OCI-LY7 (cell line): ENCODE data around the gene MICAL3. TPM values are rescaled to one million over a fixed set of nuclear protein-coding genes. Genes with fewer than 3 reads are reported as not detected.

Experiments
- BruUV-seq: library from RNA; stranded (reverse); fragments of 400-500 nt; replicated peaks from 2 replicates; lab custom pipeline; 2021; lab: Mats Ljungman, UMichigan
- CTCF ChIA-PET: fragments of 300-600 bp; sonication (Branson Sonifier 250); formaldehyde crosslinking; loops from one replicate; lab custom pipeline; 2022; ENCODE audit warnings: antibody characterized with exemption; ENCODE audit not compliant: unreplicated experiment; lab: Charles Lee
- POLR2A ChIA-PET: fragments of 300-600 bp; sonication (Branson Sonifier 250); formaldehyde crosslinking; loops from one replicate; lab custom pipeline; 2022; ENCODE audit warnings: antibody characterized with exemption; lab: Charles Lee
- DNase-seq: peaks from one replicate; pipeline ENCODE4 v3.0.0-alpha.2; 2015; ENCODE audit warnings: low spot score
- H2AFZ ChIP-seq: fragments of 200-600 bp; sonication (generic), shearing (Covaris generic); 2 replicates; pipeline ENCODE4 v1.6.1; 2014; ENCODE audit warnings: mild to moderate bottlenecking, antibody characterized with exemption, low read length, moderate library complexity
- H3K27ac ChIP-seq: fragments of 200-600 bp; sonication (generic); 2 replicates; pipeline ENCODE4 v1.5.1; 2014; ENCODE audit warnings: mixed run types, low read depth, mild to moderate bottlenecking, moderate library complexity, low read length, inconsistent platforms; ENCODE audit not compliant: poor library complexity, severe bottlenecking
- H3K36me3 ChIP-seq: fragments of 200-600 bp; sonication (generic); 2 replicates; pipeline ENCODE4 v1.6.1; 2014; ENCODE audit warnings: mild to moderate bottlenecking, antibody characterized with exemption, low read length, moderate library complexity, mixed read lengths; ENCODE audit not compliant: insufficient read depth
- H3K4me1 ChIP-seq: fragments of 200-600 bp; sonication (generic); 2 replicates; pipeline ENCODE4 v1.5.1; 2014; ENCODE audit warnings: mild to moderate bottlenecking, low read length; ENCODE audit not compliant: insufficient read depth, poor library complexity, severe bottlenecking
- H3K4me2 ChIP-seq: fragments of 200-600 bp; sonication (generic); 2 replicates; pipeline ENCODE4 v1.6.1; 2014; ENCODE audit warnings: mild to moderate bottlenecking, low read length
- H3K4me3 ChIP-seq: fragments of 200-600 bp; sonication (generic); 2 replicates; pipeline ENCODE4 v1.5.1; 2014; ENCODE audit warnings: mild to moderate bottlenecking, low read depth, low read length; ENCODE audit not compliant: poor library complexity, severe bottlenecking
- H3K79me2 ChIP-seq: fragments of 200-600 bp; sonication (generic); 2 replicates; pipeline ENCODE4 v1.6.1; 2016; ENCODE audit warnings: low read depth, mild to moderate bottlenecking, low read length, moderate library complexity, mixed read lengths; ENCODE audit not compliant: insufficient read depth
- H3K9me2 ChIP-seq: fragments of 200-600 bp; sonication (generic); 2 replicates; pipeline ENCODE4 v1.6.1; 2016; ENCODE audit warnings: mild to moderate bottlenecking, low read length, mixed read lengths; ENCODE audit not compliant: insufficient read depth
- H3K9me3 ChIP-seq: fragments of 200-600 bp; sonication (generic); 2 replicates; pipeline ENCODE4 v1.6.1; 2014; ENCODE audit warnings: mild to moderate bottlenecking, mixed run types, low read length, mixed read lengths
- H4K20me1 ChIP-seq: fragments of 200-600 bp; sonication (generic); 2 replicates; pipeline ENCODE4 v1.6.1; 2014; ENCODE audit warnings: mild to moderate bottlenecking, antibody characterized with exemption, low read length, moderate library complexity, mixed read lengths; ENCODE audit not compliant: insufficient read depth
- CTCF ChIP-seq: fragments of 200-600 bp; sonication (generic); conservative IDR thresholded peaks from 2 replicates; pipeline ENCODE4 v1.5.1; 2014; ENCODE audit warnings: mild to moderate bottlenecking, antibody characterized with exemption, low read length, moderate library complexity, mixed read lengths
- EZH2phosphoT487 ChIP-seq: fragments of 200-600 bp; sonication (generic); IDR thresholded peaks from 2 replicates; pipeline ENCODE4 v1.6.1; 2018; ENCODE audit warnings: low read depth, borderline replicate concordance, mild to moderate bottlenecking, mixed run types, antibody characterized with exemption, low read length, moderate library complexity, mixed read lengths
- intact Hi-C: fragments of 100-400 bp; cut with micrococcal nuclease; formaldehyde crosslinking; loops from one replicate; pipeline ENCODE4 v1.10.0; 2022; ENCODE audit not compliant: unreplicated experiment
- total RNA-seq, 2 experiments: library from RNA; depleted of rRNA in 1 of 2; stranded (reverse); fragments of >200 nt in 1 of 2; shearing (Covaris generic) in 1 of 2; gene quantifications; 2 replicates each; pipeline ENCODE4 v1.2.3, GENCODE V29; 2014 to 2022

MICAL3 gene
- total RNA-seq, 2 experiments from 2014 or later, result 80.9 to 210 TPM

DNA sequence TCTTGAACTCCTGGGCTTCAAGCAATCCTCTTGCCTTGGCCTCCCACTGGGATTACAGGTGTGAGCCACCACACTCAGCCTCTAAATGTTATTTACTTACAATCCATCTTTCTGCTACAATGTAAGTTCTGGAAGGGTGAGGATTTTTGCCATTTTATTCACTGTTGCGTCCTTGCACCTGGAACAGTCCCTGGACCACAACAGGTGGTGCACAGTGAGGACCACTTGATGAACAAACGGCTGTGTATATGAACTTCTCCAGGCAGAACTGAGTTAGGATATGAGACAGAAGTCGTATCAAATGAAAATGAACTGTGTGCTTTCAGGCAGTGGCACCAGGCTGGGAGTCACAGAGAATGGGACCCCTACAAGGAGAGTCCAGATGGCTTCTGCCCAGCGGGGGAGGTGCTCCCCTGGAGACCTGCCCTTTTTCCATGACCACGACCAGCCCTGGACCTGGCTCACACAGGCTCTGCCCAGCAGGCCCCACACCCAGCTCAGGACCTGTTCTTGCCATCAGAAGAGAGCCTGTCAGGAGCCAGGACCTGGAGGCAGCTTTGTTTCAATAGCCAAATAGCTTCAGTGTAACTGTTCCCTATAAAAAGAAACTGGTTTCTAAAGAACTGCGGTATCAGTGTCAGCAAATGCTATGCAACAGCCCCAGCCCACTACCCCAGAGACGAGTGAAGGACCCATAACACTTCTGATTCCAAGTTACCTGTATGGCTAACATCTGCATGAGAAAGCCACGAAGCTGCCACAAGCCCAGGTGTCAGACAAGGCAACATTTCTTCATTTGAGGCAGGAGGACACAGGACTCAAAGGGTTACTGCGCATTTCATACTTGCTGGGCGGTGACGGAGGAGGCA lies 104.9 kb downstream of the MICAL3 start:
- no peak for DNase-seq
- intact Hi-C loops, result loop anchor here (5.0 kb wide), 1 partner anchor 73 kb away; no protein-coding TSS in a partner anchor
- H3K4me1 ChIP-seq, result peaks cover 65% of the 10 kb centered on the region
- H3K9me2 ChIP-seq, result no peaks in the 10 kb centered on the region
- no peak overlapping the region for H2AFZ ChIP-seq
- peaks cover 25% of the 10 kb centered on the region for H3K36me3 ChIP-seq
- ChIA-PET POLR2A (interaction anchor here (0.6 to 0.8 kb wide), 4 partner anchors 44 to 727 kb away, joined by 3 to 4 read pairs (median 3); no protein-coding TSS in a partner anchor), CTCF (no interaction called here)
- H3K79me2 ChIP-seq, result peaks cover 100% of the 10 kb centered on the region
- no peaks in the 10 kb centered on the region for H3K9me3 ChIP-seq
- H3K4me3 ChIP-seq, result no peak overlapping the region
- peak overlapping the region; percentile 15 for H3K27ac ChIP-seq
- H4K20me1 ChIP-seq, result peaks cover 32% of the 10 kb centered on the region
- no TSS peak for BruUV-seq
- TF ChIP-seq EZH2phosphoT487 (no peak), CTCF (no peak)
- H3K4me2 ChIP-seq, result 0 out of 2 replicates have a peak overlapping the region, but pooled peaks have one; percentile 3

DNA sequence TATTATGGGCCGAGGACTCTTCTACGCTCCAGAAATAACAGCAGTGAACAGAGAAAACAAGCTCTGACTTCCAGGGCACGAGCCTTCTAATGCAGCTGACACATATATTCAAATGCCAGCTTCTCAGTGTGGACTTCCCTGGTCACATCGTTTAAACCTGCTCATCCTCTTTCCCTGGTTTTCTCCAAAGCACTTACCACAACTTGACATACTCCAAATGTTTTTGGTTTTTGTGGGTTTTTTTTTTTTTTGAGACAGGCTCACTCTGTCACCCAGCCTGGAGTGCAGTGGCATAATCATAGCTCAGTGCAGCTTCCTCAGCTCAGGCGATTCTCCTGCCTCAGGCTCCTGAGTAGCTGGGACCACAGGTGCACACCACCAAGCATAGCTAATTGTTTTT lies 105.5 kb downstream of the MICAL3 start:
- peaks cover 100% of the 10 kb centered on the region for H3K79me2 ChIP-seq
- intact Hi-C loops, result no loop called here
- no peak for TF ChIP-seq EZH2phosphoT487
- TF ChIP-seq CTCF, result no peak
- H3K9me3 ChIP-seq, result no peaks in the 10 kb centered on the region
- peak overlapping the region; percentile 15 for H3K27ac ChIP-seq
- no TSS peak for BruUV-seq
- H3K4me2 ChIP-seq, result no peak overlapping the region
- H3K4me1 ChIP-seq, result peaks cover 65% of the 10 kb centered on the region
- H3K36me3 ChIP-seq, result peaks cover 25% of the 10 kb centered on the region; the same call in 1 of the 2 replicates
- no peak overlapping the region for H3K4me3 ChIP-seq
- peaks cover 29% of the 10 kb centered on the region for H4K20me1 ChIP-seq
- ChIA-PET POLR2A (interaction anchor here (0.6 to 1.1 kb wide), 4 partner anchors 27 to 222 kb away, joined by 3 to 4 read pairs (median 4); no protein-coding TSS in a partner anchor), CTCF (no interaction called here)
- H3K9me2 ChIP-seq, result no peaks in the 10 kb centered on the region
- no peak for DNase-seq
- no peak overlapping the region for H2AFZ ChIP-seq
